GM18861 (cell line): ENCODE measurements around the gene MYO18A.
"Not testable (repeated sequence)": the region's sequence is repeated elsewhere in the genome, so short reads cannot be mapped to it uniquely, and the experiment has no call there.

Experiments used
- ATAC-seq: cut with Tn5 transposase; IDR thresholded peaks from one replicate; pipeline ENCODE4 v1.9.1; 2021; ENCODE audit not compliant: unreplicated experiment

MYO18A gene

DNA sequence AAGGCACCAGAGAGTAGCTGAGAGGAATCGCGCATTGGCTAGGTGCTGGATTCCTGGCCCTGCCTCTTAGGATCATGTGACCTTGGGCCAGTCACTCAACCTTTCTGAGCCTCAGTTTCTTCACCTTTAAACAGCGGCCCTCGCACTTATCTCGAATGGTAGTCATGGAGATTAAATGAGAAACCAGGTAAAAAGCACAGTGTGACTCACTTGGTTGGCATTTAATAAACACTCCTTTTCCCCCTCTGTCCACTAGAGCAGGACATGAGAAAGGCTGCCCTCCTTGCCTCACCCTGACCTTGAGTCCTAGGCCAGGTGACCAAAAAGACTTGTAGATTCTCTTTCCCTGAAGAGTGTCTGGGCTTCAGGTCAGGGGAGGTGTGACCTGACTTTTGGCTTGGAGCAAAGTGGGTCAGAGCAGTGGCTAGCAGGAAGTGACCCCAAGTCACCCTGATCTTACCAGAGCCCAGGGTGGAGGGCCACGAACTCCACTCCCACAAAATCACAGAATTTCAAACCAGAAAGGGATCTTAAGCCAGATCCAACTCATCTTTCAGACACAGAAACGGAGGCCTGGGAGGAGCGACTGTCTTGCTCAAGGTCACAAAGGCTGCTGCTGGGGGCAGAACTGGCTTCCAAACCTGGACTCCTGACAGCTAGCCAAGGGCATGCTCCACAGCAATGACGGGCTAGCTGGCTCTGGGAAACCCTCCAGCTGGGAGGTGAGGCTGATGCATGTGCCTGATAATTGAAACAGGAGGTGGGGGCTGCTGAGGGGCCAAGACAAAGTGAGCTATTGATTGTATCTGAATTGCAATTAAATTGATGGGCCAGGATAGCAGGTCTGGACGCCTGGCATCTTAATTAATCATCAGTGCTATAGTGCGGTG lies 72.0 kb downstream of the MYO18A start:
- ATAC-seq, result no peak

DNA sequence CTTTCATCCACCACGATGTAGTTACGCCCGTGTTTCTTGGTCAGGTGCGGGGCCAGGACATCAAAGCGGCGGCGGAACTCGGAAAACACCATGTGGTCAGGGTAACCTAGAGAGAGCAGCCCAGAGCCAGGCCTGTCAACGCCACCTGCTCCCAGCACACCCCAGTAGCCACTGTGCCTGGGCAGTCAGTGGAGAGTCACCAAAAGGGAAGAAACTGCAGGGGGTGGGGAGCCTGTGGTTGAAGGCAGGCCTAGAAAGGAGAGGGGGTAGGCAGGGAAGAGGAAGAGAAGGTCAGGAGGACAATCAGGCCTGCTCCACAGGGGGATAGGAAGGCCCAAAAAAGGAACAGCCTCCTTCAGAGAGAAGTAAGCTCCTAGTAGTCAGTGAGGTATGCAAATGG lies 73.1 kb downstream of the MYO18A start:
- ATAC-seq, result no peak

DNA sequence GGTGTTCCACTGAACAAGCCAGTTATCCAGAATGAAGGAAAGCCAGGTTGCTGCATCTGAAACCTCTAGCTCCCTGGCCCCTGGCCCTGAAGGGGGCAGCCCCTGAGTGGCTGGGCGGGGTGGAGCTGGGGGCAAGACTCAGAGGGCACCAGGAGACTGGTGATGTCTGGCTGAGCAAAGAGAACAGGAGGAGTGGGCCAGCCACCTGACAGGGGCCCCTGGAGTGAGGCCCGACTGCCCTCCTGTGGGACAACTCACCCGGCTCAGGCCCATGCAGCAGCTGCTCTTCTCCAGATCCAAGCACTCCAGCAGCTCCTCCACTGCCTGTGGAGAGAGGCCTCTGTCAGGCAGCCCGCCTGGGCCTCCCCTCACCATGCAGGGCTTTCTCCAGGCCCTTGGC lies 76.9 kb downstream of the MYO18A start:
- no peak for ATAC-seq

DNA sequence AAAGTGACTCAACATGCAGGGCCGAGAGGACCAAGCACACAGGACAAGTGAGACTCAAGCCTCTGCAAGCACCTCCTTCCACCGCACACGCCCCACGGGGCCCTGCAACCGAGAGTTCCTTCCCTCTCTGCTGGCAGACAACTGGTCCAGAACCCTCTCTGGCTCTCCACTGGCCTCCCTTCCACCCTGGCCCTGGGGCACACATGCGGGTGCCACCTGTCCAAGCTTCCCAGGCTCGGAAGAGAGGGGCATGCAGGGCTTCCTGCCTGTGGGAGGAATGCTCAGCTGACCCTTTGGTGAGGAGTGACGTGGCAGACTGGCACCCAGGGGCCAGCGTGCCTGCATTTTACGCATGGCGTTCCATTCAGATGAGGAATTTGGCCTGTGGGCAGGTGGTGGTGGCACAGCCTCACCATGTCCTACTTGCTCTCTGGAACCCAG lies 77.4 kb downstream of the MYO18A start:
- no peak for ATAC-seq

DNA sequence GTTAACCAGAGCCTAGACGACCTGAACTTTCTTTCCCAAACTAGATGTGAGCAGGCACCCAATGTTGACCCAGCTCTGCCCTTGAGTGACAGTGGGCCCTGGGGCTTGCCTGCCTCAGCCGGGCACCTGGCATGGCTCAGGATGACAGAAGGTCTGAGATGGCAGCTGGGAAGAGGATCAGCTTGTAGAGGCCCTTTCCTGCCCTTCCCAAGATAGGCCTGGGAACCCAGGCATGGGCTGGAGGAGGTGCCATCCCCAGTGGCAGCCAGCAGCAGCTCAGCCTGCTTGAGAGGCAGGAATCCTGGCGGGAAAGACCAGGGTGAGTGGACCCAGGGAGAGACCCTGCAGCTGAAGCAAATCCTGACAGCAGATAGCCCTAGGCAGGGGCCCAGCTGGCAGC lies 78.2 kb downstream of the MYO18A start:
- no peak for ATAC-seq

DNA sequence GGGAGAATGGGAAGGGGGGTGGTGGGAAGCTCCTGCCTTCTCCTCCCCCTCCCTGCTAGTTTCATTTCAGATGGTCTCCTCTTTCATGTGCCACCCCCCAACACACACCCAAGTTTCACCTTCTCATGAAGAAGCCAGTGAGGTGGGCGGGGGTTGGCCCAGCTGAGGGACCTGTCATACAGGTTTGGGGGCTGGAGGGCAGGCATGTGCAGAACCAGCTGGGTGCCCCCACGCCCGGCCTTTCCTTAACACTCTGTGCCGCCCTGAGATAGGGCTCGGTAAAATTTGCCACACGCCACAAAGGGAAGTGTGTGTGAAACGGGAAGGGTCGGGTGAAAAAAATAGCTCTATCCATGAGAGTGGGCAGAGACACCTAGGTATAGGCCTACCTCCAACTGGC lies 79.9 kb downstream of the MYO18A start:
- no peak for ATAC-seq

DNA sequence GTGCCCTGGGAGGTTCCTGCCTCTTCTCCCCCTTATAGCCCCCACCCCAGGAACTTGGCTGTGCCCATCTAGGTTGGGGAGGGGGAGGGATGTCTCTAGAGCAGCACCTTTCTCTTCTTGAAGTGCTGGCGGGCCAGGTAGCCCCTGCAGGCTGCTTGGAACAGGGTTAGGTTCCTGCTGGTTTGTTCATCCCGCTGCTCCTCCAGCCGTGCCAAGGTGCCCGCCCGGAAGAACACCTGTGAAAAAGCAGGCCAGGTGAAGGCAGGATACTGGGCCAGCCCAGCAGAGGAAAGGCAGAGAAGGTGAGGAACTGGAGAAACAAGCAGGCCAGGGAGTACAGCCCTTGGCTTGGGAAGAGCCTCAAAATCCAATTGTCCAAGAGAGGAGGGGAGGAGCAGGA lies 80.7 kb downstream of the MYO18A start:
- no peak for ATAC-seq

DNA sequence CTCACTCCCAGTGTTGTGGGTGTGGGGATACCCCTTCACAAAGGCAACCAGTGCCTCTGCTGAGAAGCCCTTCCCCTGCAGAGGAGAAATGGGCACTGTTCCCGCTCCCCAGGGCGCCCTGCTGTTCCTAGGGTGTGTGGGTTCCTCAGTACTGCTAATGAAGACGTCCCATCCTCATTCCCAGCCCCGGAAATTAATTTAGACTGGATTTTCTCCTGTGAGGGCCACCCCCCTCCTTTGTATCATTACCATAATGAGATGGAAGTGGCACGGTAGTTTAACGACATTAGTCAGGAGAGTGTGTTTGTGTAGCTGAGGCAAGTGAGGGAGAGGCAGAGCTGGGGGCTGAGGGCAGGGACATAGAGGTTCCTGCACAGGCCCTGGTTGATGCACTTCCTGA lies 84.1 kb downstream of the MYO18A start:
- no peak for ATAC-seq

DNA sequence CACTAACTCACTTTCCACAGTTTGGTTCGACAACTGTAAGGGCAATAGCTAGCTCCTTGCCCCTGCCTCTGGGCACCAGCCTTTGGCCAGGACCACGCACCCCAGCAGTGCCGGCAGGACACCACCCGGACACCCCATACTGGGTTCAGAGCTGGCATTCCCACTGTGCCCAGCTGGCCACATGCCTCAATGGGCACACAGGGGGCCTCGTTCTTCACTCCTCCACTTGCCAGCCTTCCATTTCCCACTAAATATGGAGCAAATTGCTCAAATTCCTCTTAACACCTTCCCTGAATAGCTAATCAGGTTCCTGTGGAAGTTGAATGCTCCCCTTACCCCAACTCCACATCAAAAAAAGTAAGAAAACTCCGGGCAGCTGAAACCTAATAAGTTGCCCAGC lies 84.8 kb downstream of the MYO18A start:
- ATAC-seq, result no peak

DNA sequence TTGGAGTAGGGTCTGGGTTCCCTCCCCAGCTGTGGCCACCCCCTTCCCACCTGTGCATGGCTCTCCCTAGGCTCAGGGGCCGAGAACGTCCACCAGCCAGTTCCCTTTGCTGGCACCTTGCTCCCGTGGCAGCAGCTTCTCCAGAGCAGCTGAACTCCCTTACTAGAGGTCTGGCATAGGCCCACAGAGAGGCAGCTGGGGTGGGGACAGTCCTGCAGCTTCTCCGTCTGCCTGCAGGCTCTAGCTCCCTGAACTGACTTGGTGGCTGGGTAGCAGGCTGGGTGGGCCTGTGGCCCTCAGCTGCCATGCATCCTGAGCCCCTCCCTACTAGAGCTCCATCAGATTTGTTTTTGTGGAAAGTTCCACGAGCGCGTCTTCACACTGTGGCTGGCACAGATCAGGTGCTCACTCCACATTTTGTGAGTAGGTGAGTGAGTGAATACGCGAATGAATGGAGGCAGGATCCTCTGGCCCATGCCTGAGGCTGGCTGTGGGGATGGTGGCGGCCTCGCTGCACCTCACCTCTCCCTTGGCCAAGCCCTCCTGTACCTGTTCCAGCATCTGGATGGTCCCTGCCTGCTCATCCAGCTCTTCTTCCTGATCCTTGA lies 86.0 kb downstream of the MYO18A start:
- no peak for ATAC-seq

DNA sequence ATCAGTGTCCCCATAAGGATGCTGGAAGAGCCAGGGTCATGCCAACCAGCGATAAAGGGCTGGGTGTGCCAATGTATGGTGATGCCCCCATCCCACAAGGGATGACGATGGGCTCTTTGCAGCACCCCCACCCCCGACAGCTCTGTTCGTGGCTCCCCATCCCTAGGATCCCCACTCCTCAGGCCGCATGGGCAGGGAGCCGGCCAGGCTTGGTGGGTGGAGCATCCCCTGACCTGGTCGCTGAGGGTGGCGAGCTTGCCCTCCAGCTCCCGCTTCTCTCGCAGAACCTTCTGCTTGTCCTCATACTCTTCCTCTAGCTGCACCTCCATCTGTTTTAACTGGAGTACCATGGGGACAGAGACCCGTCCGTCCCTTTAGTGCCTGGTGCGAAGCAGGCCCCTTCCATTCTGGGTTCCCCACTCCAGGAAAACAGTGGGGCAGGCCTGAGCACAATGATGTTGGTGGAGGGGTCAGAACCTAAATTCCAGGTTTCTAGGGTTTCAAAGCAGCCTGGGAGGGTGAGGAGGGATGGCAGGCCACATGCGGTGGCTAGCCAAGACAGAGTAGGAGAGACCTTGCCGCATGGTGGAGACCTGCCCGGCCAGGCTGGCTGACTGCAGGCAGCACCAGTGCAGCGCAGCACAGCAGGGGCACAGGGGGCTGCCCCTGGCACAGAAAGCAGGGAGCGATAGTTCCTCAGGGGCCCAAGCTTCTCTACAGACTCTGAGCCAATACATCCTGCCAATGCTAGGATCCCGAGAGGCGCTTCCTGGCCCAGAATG lies 86.9 kb downstream of the MYO18A start:
- ATAC-seq, result no peak

DNA sequence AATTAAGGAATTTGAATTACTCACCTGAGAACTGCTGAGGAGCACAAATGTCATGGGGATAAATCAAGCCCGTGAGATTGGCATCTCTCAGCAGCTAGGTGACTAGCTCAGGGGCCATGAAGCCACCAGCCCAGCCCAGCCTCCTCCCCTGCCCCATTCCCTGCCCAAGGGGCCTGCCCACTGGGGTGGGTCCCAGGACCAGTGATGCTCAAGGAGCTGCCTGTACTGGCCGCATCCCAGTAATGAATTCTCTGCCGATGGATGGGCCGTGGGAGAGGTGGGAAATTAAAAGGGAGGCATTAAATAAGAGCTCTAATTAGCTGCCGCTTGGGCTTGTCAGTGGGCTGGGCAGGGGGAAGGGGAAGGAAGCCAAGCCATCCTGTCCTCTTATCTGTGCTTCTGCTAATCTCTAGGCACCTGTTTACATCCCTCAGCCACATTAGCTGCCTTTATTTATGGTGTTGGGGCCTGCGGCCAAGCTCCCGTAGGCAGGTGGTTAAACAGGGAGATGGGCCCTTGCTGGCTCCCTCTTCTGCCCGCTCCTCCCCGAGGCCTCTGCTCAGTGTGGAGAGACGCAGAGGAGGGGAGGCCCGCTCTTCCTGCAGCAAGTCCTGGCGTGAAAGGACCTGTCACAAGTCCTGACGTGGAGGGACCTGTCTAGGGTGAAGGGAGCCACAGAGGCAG lies 88.5 kb downstream of the MYO18A start:
- no peak for ATAC-seq

DNA sequence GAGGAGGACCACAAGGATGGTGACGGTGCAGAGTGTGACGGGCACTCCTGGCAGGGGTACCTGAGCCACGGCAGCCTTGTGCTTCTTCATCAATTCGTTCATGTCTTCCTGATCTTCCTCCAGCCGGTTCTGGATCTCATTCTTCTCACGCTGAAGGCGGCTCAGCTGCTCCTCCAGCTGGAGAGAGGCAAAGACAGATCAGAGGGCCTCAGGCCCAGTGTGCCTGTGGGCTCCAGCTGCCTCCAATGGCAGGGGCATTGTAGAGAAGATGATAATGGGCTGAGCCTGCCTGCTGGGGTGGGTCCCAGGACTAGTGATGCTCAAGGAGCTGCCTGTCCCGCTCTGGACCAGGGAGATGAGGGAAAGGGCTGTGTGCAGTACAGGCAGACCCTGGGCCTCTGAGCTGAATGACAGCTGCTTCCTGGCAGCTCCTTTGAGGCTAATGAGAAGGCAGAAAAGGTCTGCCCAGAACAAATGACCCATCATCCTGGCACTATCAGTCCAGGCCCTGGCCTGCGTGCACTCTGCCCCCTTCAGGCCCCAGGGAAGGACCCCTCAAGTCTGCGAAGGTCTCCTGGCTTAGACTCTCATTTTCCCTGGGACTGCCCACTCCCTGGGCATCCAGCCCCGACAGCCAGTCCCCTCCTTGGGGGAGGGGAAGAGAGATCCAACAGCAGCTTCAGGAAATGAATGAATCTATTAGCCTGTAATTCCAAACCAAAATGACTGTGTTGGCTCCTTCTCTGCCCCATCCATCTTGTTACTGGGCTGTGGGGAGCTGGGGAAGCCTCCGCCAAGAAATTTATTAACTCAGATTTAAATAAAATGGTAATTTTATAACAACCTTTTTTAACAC lies 89.2 kb downstream of the MYO18A start:
- no peak for ATAC-seq

DNA sequence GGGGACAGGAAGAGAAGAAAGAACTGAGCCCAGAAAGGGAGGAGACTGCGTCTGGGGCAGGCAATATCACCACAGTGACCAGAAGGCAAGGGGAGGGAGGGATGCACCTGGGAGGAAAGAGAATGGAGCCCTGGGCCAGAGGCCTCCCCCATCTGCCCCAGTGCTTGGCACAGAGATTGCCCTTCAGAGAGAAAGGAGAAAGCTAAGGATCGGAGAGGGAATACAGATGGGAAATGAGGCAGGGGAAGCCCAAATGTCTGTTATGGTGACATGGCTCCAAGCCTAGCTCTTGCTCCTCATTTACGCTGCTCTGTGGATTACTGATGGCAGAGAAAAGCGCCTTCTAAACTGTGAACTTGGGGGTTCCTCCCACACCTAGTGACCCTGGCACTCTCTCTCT lies 90.1 kb downstream of the MYO18A start:
- ATAC-seq, result no peak

DNA sequence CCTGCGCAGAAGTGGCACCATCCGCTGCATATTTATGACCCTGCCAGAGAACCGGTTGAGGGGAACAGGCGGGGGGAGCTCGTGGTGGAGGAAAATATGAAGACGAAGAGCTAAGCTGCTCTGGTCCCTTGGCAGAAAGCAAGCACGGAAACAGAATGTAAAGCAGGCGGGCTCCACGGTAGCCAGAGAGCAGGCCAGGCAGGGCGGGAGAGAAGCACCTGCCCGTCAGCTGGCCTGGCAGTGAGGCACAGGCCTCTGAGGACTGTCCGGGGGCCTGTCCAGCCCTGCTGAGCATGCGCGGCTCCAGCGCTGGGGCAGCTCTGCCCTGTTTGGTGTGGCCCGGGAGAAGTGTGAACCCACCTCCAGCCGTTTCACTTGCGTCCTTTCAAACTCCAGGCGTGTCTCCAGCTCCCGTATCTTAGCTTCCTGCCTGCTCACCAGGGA lies 90.6 kb downstream of the MYO18A start:
- no peak for ATAC-seq

DNA sequence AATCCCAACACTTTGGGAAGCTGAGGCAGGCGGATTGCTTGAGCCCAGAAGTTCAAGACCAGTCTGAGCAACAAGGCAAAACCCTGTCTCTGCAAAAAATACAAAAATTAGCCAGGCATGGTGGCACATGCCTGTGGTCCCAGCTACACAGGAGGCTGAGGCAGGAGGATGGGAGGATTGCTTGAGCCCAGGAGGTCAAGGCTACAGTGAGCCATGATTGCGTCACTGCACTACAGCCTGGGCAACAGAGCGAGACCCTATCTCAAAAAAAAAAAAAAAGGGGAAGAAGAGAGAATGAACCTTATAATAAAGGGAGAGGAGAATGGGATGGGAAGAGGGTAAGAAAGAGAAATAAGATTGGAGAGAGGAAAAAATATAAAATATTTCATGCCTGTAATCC lies 91.4 kb downstream of the MYO18A start:
- ATAC-seq, result not testable (repeated sequence)

DNA sequence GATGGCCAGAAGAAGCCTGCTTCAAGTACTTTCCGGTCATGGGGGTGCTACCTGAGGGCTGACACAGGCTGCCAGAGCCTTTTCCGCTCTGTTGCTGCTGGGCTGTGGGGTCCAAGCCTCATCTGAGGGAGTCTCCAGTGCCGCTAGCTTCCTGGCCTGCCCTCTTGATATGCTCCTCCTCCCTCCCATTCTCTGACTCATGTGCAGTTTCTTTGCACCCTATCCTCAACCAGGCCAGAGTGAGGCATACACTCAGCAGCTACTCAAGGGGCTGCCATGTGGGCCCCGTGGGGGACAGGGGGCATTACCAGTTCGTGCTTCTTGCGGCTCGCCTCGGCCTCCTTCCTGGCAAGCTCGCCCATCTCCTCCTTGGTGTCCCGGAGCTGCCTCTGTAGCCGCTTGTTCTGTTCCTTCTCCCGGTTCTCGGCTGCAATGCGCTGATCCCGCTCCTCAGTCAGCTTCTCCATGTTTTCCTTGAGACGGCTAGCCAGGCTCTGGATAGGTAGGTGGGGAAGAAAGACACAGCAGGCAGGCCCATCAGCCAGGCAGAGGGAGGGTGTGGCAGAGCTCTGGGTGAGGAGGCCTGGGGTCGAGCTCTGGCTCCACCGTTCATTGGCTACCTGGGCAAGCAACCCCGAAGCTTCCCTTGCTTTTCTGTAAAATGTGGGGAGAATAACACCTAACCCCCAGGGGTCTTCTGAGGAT lies 93.4 kb downstream of the MYO18A start:
- no peak for ATAC-seq

DNA sequence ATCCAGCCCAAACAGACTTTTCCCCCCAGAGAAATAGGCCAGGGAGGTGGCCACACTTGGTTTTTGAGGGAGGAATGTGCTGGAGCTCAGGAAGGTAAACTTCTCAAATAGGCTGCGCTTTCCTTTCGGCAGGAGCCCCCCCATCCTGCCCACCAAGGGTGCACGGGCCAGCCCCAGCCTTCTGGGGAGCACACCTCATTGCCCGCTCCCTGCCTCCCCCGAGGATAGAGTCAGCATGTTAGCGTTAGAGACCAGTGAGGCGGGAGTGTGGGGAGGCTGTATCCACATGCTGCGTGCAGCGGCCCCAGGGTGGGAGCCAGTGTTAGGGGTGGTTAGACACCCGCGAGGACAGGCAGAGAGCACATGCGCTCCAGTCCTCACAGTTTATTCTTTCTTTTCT lies 95.0 kb downstream of the MYO18A start:
- no peak for ATAC-seq

DNA sequence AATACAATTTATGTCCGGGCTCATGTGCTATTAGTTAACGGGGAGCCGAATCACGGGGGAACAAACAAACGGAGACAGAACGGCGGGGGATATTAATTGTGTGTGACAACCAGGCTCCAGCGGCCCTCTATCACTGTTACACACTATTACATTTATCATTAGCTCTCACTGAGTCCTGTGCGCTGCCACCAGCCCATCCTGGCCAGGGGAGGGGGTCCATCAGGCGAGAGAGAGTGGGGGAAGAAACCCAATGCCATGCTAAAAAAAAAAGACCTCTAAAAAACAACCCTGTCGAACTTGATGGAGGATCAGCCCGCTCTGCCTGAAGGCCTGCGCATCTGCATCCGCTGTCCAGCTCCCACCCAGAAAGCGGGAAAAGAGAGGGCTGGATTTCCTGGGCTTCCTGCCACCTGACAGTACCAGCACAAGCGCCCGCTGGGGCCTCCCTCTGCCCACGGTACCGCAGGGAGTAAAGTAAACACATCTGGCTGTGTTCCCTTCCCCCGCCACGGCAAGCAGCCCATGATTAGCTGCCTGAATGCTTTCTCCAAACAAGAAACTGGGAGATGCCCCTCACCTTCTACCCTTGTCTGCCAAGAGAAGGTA lies 95.6 kb downstream of the MYO18A start:
- ATAC-seq, result no peak
